HCEC 1CT (cell line): ENCODE measurements around the gene RAPGEF6.
"Not testable (repeated sequence)": the region's sequence is repeated elsewhere in the genome, so short reads cannot be mapped to it uniquely, and the experiment has no call there.

Source experiments
- DNase-seq: peaks from one replicate; pipeline ENCODE4 v3.0.0-alpha.2; 2017

Gene RAPGEF6

DNA sequence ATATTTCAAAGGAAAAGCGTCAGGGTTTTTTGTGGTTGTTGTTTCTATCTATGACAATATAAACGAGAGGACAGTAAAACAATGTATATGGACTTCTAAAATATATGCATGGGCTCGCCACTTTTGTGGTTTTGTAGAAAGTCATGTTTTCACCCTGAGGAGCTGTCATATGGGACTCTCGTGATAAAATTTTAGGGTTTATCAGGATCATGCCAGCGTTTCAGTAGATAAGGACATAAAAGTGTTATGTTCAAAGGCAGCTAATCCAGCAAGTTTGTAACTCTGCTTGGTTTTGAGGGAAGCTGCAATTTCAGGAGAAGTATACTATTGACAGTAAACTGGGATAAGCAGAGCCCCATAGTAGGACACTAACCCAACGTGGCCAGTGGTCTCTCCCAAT is 250.9 kb downstream of the RAPGEF6 start:
- DNase-seq, result no peak

DNA sequence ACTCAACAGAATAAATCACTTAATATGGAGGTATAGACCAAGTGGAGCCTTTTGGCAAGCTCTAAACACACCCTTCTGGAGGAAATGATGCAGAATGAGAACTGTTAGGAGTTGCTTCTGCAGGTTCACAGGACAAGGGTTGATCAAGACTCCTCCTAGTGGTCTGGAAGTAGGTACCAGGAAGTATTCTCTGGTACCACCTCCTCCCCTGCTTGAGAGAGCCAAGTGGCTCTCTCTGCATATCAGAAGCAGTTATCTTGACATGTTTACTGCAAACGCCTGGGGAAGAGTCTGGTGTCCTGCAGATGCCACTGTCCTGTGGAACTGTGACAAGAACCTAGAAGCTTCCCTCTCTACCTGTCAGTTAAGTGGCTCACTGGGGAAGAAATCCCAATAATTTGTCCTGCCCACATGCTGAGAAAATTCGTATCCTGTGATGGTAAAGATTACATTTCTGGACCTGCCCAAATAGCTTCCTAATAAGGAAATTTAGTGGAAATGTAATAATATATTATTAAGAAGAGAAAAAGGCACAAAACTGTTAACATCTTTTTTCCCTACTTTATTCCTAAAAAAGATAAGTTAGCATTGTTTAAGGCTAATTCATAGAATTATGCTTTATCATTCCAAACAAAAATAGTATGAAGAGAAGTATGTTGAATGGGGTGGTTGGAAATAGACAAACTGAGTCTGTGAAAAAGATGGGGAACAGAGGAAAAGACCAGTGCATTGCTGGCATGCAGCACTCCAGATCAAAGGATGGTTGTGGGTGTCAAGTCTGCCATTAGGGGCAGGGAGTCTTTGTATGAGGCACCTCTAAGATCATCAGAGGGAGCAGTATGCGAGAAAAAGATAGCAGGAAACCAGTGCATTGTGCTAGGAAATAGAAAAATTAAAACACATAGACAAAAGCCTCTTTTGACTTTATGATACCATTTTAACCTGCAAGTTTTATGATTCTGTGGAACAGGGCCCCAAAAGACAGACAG is 252.3 kb downstream of the RAPGEF6 start:
- DNase-seq, result peak; percentile 80

DNA sequence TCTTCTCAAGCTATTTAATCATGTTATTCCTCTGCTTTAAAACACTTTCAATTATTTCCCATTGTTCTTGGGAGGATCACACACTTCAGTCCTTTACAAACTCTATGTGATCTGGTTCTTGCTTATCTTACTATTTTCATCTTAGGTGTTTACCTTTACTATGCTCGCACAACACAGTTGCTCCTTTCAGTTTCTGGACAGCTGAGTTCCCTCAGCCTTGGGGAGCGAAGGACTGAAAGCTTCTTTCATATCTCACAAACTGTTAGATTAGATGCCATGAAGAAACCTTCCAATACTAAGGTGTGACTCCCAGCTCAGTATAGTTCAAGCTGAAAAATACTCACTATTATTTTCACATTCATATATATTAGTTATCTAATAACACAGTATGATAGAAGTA is 253.3 kb downstream of the RAPGEF6 start:
- DNase-seq, result no peak

- DNase-seq, result no peak
Observed at GRCh38 chr5:131381021-131381420, 254.0 kb downstream of the RAPGEF6 start.

DNA sequence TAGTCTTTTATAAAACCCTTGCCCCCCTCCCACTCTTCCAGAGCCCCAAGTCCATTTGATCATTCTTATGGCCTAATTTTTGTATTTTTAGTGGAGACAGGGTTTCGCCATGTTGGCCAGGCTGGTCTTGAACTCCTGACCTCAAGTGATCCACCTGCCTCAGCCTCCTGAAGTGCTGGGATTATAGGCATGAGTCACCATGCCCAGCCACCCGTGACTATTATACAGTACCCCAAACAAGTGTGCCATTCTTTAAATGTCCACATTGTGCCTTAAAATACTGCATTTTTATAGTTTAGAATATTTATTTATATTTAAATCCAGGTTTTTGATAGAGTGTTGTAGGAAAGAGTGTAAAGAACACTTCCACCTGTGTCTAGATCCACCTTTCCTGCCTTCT is 254.8 kb downstream of the RAPGEF6 start:
- DNase-seq, result not testable (repeated sequence)

- no peak for DNase-seq
Observed at GRCh38 chr5:131379723-131380122, 255.3 kb downstream of the RAPGEF6 start.

DNA sequence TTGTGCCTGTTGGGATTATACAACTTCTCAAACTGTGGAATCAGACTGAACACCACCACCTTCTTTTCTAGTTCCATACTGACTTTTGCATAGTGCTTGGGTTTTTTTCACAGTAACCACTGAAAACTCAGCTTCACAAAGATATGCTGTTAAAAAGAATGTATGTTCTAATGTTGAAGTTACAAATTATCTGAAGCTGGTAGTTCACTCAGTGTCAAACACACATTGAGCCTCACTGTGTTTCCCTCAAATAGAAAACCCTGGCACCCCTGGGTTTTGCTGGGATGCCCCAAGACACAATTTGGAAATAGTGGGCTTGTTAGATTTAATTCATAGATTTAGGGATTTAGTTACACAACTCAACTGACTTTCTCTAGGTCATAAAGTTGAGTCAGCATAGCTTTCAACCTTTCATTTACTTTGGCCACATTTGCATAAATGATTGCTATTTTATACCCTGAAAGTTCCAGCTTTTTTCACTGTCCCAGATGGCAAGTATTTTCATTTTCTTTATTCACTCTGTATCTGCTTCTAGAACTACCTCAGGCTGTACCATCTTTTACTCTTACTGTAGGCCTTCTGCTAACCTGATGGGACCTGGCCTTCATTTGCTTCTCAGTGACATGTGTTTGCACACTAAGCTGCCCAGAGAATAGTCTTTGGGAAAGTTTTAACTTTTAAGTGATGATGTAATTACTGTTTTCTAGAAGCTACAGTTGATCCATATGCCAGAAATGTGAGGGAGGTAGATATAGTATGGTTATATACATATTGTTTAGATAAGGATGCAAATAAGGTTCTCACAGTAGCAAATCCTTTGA is 256.1 kb downstream of the RAPGEF6 start:
- DNase-seq, result no peak

DNA sequence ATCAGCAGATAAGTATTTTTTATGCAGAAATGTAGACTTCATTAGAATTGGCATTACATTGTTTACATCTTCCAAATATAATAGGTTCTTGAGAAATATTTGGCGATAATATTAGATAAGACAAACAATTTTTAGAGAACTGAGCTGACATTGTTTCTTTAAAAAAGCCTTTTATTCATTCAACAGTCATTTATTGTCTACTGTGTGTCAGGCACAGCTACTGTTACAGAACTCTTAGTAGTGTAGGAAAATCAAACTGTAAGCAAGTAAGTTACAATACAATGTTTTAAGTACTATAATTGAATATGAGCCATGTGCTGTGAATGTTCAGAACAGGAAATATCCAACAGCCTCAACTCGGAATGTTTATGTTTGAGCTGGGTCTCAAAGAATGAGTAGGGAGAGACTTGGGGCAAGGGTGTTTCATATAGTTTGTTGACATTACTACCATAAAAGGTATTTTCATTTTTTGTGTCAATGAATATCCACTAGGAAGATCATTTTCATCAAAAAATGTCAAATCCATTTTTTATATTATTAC is 257.2 kb downstream of the RAPGEF6 start:
- DNase-seq, result peak; percentile 62

GRCh38 chr5:131377346-131377745 is 257.7 kb downstream of the RAPGEF6 start:
- no peak for DNase-seq

DNA sequence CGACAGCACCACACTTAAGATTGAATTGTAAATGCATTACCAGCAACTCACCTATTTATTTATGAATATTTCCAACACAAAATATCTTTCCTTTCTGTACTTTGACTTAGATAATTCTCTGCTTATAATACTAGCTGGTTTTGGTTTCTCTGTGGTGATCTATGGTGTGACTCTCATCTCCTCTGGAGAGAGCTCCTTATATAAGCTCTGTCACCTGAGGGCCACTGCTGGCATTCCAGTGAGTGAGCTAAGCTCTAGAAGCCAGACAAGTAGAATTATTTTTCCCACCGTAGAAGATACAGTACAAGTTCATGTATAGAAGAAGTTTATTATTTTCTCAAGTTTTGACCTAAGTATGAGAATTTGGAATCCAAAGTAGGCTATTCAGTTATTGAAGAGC is 259.7 kb downstream of the RAPGEF6 start:
- no peak for DNase-seq
